Brain pericyte (primary cell): ENCODE measurements around the gene SH3RF1.

Experiments
- DNase-seq: peaks from one replicate; pipeline ENCODE4 v3.0.0-alpha.2; 2012; ENCODE audit warnings: low read depth, low spot score

Gene SH3RF1

GRCh38 chr4:169163495-169163894 is 107.3 kb downstream of the SH3RF1 start:
- DNase-seq, result no peak

DNA sequence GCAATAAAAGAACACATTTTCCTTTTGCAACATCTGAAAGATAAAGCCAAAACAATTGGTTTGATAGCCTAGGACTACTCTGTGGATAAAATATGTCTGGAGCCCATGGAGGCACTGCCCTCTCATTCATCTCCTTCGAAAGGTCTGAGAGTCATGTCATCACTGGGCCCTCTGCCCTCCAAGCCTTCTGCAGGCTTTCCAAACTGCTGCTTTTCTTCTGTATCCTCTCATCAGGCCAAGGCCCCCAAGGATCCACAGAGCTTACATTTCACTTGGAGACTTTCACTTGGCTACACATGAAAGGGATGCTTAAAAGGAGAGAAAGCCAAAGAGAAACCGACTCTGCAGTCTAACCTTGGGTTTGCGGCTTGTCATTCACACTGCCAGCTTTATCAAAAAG is 109.9 kb downstream of the SH3RF1 start:
- DNase-seq, result no peak

GRCh38 chr4:169159624-169160171 is 111.1 kb downstream of the SH3RF1 start:
- no peak for DNase-seq

DNA sequence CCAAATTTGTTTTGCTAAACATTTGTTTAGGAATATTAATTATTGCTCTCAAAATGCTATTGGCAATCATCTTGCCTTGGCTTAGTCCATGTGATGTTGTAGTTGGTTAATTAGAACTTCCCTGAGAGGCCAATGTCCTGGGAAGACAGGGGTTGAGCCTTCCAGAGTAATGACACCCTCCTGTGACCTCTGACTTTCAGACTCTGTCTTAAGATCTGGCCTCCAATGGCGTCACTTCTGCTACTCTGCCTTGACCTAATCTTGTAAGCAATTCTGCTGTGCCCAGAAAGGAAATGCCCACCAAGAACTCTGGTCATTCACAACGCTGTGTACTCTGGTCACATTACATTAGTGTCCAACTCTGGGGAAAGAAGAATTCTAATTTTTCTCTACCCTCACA is 111.9 kb downstream of the SH3RF1 start:
- no peak for DNase-seq

DNA sequence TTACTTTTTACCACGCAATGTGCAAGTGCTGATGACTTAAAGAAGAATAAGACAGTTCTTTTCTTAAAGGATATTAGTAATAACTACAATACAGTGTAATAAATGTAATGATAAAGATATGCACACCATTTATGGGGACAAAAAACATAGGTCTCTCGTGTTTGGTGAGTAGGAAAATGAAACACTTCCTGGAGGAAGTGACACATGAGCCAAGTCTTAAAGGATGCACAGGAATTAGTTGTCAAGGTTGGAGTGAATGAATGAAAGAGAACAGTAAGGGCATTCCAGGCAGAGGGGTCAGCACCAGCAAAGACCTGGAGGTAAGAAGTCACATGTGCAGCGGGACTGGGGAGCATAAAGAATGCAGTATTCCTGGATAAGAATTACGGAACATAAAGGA is 112.7 kb downstream of the SH3RF1 start:
- DNase-seq, result no peak

- no peak for DNase-seq
These were observed 114.4 kb downstream of the SH3RF1 start for GRCh38 chr4:169156392-169156791.

DNA sequence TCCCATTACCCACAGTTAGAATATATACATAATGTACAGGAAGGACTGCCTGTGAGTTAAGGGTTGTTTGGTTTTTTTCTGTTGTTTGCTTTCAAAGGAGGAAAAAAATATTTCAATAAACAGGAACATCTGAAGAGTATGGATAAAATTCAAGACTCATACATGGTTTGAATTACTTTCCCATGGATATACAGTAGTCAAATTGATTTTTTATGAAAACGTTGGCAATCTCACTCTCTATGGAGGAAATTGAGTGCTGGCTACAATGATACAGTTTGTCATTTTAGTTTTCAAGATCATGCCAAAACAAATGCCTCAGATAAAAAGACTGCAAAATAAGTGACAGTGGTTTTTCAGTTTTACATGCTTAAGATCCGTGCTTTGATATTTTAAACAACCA is 116.6 kb downstream of the SH3RF1 start:
- no peak for DNase-seq

DNA sequence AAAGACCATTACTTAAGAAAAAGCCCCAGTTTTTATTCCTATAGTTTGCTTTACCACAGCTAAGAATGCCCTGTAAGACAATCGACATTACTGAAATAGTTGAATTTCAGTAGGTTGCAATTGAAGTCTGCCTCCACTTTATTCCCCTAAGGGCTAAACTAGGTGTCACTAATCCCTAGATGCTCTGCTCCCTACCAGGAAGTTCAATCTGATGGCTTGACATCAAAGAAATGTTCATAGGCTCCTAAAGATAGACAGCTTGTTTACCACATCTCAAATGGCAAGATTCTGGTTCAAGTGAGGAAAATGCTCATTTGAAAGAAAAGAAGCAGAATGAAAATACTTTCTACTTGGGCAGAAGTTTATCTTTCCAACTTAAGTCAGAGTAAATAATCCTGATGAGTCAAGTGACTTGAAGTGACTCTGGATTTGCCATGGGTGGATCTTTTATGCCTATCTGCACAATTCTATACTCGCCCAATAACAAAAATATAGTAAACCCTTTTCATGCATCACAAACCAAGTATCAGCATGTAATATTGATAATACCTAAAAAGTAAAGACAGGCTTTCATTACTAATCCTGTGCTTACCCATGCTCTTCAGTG is 117.2 kb downstream of the SH3RF1 start:
- DNase-seq, result no peak

- no peak for DNase-seq
These were observed 117.9 kb downstream of the SH3RF1 start for GRCh38 chr4:169152899-169153298.

DNA sequence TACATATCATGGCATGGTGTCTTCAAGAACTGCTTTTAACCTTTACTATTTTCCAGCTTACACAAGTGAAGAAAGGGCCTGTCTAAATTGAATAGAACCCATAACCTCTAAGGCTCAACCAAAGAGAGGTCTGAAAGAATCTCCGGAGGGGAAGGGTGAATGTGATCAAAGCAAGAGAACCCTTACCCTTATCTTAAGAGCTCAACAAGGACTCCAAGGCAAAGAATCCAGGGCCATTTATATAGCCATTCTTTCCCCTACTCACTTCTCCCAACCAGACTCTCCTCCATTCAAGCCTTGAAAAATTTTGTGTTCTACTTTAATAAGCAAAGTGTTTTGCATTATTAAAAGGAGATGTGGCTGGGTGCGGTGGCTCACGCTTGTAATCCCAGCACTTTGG is 118.7 kb downstream of the SH3RF1 start:
- no peak for DNase-seq

- no peak for DNase-seq
These were observed 119.1 kb downstream of the SH3RF1 start for GRCh38 chr4:169151671-169152070.

- DNase-seq, result no peak
These were observed 120.0 kb downstream of the SH3RF1 start for GRCh38 chr4:169150806-169151205.

DNA sequence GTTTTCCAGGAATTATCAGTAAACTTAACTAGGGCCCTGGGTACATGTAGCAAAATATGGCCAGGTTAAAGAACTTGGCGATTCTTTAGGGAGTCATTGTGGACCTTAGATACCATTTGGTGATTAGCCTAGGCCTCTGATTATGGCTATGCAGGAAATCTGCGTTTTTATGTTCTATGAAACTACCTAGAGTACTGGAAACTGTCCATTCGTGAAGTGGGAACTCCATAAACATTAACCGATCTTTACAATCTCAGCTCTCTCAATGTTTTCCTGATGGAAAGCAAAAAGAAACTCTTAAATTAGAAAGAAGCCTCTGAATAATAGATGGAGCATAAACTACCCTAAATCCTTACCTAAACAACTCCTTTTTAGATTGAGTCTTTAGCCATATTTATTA is 121.9 kb downstream of the SH3RF1 start:
- DNase-seq, result no peak

DNA sequence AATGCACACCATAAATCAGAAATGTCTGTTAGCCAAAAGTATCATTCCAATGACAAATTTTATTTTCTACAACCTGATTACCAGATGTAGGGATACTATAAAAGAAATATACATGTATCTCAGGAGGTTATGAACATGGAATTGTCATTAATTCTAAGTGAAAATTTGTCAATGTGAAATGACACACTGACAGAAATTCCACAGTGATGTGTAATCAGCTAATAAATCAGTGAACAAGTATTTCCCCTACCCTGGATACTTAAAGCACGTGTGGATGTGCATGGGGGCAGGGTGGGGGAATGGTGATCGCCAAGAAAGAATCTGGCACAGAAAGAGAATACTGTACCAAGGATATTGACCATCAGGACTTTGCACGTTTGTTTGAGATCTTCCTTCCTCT is 123.6 kb downstream of the SH3RF1 start:
- no peak for DNase-seq

- DNase-seq, result no peak
These were observed 126.6 kb downstream of the SH3RF1 start for GRCh38 chr4:169144061-169144600.

GRCh38 chr4:169143335-169143734 is 127.4 kb downstream of the SH3RF1 start:
- no peak for DNase-seq

DNA sequence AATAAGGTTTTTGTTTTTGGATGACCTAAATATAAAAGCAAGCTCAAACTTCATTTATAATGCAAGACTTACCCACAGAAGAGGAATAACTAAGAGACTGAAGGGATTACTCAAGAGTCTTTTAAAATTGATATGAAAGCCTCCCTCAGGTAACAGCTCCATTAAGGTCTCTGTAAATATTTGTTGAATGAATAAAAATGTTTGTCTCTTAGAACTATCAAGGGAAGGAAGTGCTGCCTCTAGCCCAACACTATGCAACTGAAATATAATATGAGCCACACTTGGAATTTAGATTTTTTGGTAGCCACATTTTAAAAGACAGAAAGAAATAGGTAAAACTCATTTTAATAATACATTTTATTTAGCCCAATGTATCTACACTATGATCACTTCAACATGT is 127.8 kb downstream of the SH3RF1 start:
- no peak for DNase-seq

DNA sequence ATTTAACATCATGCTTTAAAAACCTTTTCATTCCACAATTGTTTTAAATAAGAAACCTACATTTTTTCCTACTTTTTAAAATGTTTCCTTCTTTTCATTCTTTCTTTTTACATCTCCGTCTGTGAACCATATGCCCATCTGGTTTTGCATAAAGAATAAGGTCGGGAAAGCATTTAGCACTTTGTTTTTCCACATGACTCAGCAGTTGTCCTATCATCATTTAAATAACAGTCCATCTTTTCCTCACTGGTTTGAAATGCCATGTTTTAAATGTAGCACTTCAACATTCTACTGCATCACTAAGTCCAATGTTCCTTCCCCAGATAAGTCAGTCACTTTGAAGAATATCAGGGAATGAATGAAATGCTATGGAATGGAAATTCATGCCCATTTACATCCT is 128.4 kb downstream of the SH3RF1 start:
- DNase-seq, result no peak

DNA sequence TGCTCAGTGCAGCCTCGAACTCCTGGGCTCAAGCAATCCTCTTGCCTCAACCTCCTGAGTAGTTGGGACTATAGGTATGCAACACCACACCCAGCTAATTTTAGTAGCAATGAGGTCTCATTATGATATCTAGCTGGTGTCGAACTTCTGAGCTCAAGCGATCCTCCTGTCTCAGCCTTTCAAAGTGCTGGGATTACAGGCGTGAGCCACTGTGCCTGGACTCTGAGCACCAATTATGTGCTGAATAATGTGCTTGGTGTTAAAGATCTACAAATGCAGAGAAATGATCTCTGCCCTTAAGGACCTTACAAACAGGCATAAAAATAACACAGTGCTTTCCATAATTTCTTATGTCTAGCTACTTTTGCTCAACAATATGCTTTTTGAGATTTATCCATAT is 131.7 kb downstream of the SH3RF1 start:
- DNase-seq, result no peak

DNA sequence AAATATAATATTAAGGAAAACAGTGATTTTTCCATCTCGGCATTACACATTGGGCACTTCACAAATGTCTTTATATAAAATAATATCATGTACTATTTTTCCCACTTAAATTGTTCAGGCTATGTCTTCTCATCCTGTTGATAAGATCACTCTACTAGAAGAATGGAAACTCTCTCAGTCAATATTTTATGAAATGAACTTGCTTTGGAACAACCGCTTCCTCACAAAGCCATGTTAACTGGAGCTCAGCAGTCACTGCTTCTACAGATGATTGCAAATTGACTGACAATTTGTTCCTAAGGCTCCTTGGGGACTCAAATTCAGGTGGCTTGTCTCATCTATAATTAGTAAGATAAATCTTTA is 133.2 kb downstream of the SH3RF1 start:
- no peak for DNase-seq

DNA sequence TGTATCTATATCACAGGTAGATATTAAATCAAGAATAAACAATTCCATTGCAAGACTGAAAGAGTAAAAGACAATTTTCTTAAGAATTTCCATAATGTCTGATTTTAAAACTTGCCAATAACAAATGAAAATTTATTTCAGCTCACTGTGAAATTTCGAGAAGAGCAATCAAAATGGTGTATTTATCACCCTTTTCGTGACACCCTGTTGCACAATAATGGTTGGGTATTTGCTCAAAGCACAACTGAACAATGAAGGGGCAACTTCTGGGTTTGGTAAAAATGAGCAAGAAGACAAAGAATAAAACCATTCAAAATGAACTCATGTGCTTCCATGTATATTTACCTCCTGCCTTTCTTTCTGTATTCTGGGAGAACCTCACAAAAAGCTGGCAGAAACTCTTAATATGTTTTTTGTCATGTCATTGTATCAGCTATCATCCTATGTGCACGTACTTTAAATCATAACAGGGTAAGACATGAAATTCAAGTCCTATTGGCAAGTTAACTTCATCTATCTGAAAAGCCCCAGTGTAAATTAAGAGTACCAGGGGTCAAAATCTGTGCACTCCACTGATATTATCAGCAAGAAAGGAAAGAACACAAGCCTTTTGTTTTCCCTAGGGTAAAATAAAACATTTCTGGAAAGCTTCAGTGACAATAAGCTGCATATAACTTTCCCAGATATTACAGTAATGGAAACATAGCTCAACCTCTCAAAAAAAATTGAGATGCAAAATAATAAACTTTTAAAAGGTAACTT is 133.8 kb downstream of the SH3RF1 start:
- no peak for DNase-seq

DNA sequence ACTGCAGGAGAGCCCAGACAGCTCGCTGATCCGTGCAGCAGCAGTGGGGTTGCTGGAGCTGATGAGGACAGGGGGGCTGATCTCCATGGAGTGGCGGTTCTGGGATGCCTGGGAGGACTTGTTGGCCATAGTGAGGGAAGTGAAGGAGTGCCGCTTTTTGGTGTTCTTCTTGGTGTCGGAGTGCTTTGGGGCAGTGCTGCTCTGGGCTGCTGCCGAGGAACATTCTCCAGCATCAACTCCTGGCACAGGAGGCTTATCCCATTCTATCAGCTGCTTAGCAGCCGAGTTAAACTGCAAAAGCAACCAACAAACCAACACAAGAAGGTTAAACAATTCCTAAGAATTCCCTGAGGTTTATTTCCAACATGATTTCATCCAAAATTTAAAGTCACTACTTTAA is 134.4 kb downstream of the SH3RF1 start:
- DNase-seq, result no peak

DNA sequence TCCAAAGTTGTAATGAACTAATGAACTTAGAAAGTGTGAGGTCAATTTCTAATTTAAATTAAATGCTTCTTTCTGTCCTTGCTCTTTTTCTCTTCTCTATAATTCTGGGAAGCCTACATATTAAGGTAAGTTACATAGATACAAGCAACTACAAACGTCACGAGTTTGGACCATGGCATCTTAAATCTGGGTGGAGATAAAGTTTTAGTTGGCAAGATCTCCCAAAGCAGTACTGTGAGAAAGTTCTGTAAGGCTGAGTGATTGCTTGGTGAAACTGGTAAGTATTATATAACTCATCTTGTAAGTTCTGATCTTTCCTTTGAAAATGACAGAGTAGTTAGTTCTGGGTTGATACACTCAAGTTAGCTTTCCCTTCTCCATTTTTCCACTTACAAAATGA is 135.0 kb downstream of the SH3RF1 start:
- DNase-seq, result no peak
